SK-N-SH treated with all-trans-retinoic acid at 6 μM for 48 hours (cell line): ENCODE measurements around the gene GALNT6.

Source experiments
- ATAC-seq: fragments of 200-7000 bp; cut with Tn5 transposase; 3 replicates; pipeline ENCODE4 v1.9.1; 2020; ENCODE audit warnings: mild to moderate bottlenecking, moderate library complexity
- ARNTL ChIP-seq: fragments of 450-650 bp; formaldehyde crosslinking; IDR thresholded peaks from 2 replicates; pipeline ENCODE4 v1.5.0; 2020; ENCODE audit warnings: low read depth, mild to moderate bottlenecking, moderate library complexity, borderline replicate concordance
- BACH2 ChIP-seq: fragments of 250-450 bp; sonication (Bioruptor Pico); IDR thresholded peaks from 2 replicates; pipeline ENCODE4 v1.9.0; 2021; ENCODE audit warnings: mild to moderate bottlenecking, borderline replicate concordance
- CREB5 ChIP-seq: fragments of 250-450 bp; sonication (Bioruptor Pico); IDR thresholded peaks from 2 replicates; pipeline ENCODE4 v1.5.1; 2020; ENCODE audit warnings: low read depth, mild to moderate bottlenecking, moderate library complexity
- CSDC2 ChIP-seq: fragments of 250-450 bp; sonication (Bioruptor Pico); IDR thresholded peaks from 2 replicates; pipeline ENCODE4 v1.5.0; 2020; ENCODE audit warnings: mild to moderate bottlenecking, moderate library complexity
- CSRNP3 ChIP-seq: fragments of 250-450 bp; sonication (Bioruptor Pico); IDR thresholded peaks from 2 replicates; pipeline ENCODE4 v1.5.1; 2021; ENCODE audit warnings: mild to moderate bottlenecking, moderate library complexity
- ESRRG ChIP-seq: fragments of 250-450 bp; sonication (Bioruptor Pico); IDR thresholded peaks from 2 replicates; pipeline ENCODE4 v1.6.1; 2021; ENCODE audit warnings: mild to moderate bottlenecking
- GLIS3 ChIP-seq: fragments of 250-450 bp; sonication (Bioruptor Pico); IDR thresholded peaks from 2 replicates; pipeline ENCODE4 v1.5.0; 2020; ENCODE audit warnings: mild to moderate bottlenecking, moderate library complexity
- ISL1 ChIP-seq: fragments of 250-450 bp; sonication (Bioruptor Pico); IDR thresholded peaks from 2 replicates; pipeline ENCODE4 v2.1.2; 2022; ENCODE audit warnings: mild to moderate bottlenecking, moderate library complexity
- OSR1 ChIP-seq: fragments of 250-450 bp; sonication (Bioruptor Pico); IDR thresholded peaks from 2 replicates; pipeline ENCODE4 v1.8.0; 2022; ENCODE audit warnings: moderate library complexity, mild to moderate bottlenecking, inconsistent platforms
- PATZ1 ChIP-seq: fragments of 250-450 bp; sonication (Bioruptor Pico); IDR thresholded peaks from 2 replicates; pipeline ENCODE4 v1.8.0; 2020; ENCODE audit warnings: mild to moderate bottlenecking, moderate library complexity, borderline replicate concordance
- POU6F1 ChIP-seq: fragments of 250-450 bp; sonication (Bioruptor Pico); IDR thresholded peaks from 2 replicates; pipeline ENCODE4 v1.8.0; 2021; ENCODE audit warnings: low read depth, mild to moderate bottlenecking, moderate library complexity, borderline replicate concordance
- PPARA ChIP-seq: fragments of 250-450 bp; sonication (Bioruptor Pico); IDR thresholded peaks from 2 replicates; pipeline ENCODE4 v1.5.0; 2020; ENCODE audit warnings: mild to moderate bottlenecking, borderline replicate concordance
- SNAI2 ChIP-seq: fragments of 250-450 bp; sonication (Bioruptor Pico); IDR thresholded peaks from 2 replicates; pipeline ENCODE4 v1.5.0; 2020; ENCODE audit warnings: mild to moderate bottlenecking, moderate library complexity
- TCF4 ChIP-seq: fragments of 250-450 bp; sonication (Bioruptor Pico); IDR thresholded peaks from 2 replicates; pipeline ENCODE4 v1.8.0; 2021; ENCODE audit warnings: mild to moderate bottlenecking, moderate library complexity, borderline replicate concordance
- TOX ChIP-seq: fragments of 250-450 bp; sonication (Bioruptor Pico); IDR thresholded peaks from 2 replicates; pipeline ENCODE4 v1.8.0; 2021; ENCODE audit warnings: mild to moderate bottlenecking, moderate library complexity, borderline replicate concordance
- TSHZ2 ChIP-seq: fragments of 250-450 bp; sonication (Bioruptor Pico); IDR thresholded peaks from 2 replicates; pipeline ENCODE4 v1.5.0; 2020; ENCODE audit warnings: mild to moderate bottlenecking, moderate library complexity
- ZC3H10 ChIP-seq: fragments of 250-450 bp; sonication (Bioruptor Pico); IDR thresholded peaks from 2 replicates; pipeline ENCODE4 v1.5.1; 2021; ENCODE audit warnings: mild to moderate bottlenecking, moderate library complexity
- ZFP30 ChIP-seq: fragments of 450-650 bp; formaldehyde crosslinking; IDR thresholded peaks from 2 replicates; pipeline ENCODE4 v1.5.0; 2022; ENCODE audit warnings: mild to moderate bottlenecking, moderate library complexity
- ZNF565 ChIP-seq: fragments of 450-650 bp; formaldehyde crosslinking; conservative IDR thresholded peaks from 2 replicates; pipeline ENCODE4 v1.5.0; 2020; ENCODE audit warnings: low read depth, mild to moderate bottlenecking, moderate library complexity
- ZNF70 ChIP-seq: fragments of 450-650 bp; formaldehyde crosslinking; IDR thresholded peaks from 2 replicates; pipeline ENCODE4 v1.5.0; 2020; ENCODE audit warnings: mild to moderate bottlenecking, moderate library complexity
- ZNF8 ChIP-seq: fragments of 450-650 bp; formaldehyde crosslinking; IDR thresholded peaks from 2 replicates; pipeline ENCODE4 v1.5.0; 2020; ENCODE audit warnings: mild to moderate bottlenecking, moderate library complexity

Gene GALNT6

GRCh38 chr12:51369581-51369980, 21.6 kb downstream of the GALNT6 start:
- ATAC-seq = no peak
- no peak for TF ChIP-seq ARNTL
- TF ChIP-seq ZFP30 = no peak
- no peak for TF ChIP-seq CSDC2 (CRISPR knock-in tag)
- TF ChIP-seq GLIS3 (CRISPR knock-in tag) = no peak
- TF ChIP-seq POU6F1 (CRISPR knock-in tag) = no peak
- no peak for TF ChIP-seq CREB5 (CRISPR knock-in tag)
- no peak for TF ChIP-seq PPARA
- no peak for TF ChIP-seq TSHZ2
- TF ChIP-seq ZNF8 (CRISPR knock-in tag) = no peak
- TF ChIP-seq ISL1 (CRISPR knock-in tag) = no peak
- TF ChIP-seq OSR1 = no peak
- no peak for TF ChIP-seq ZNF70 (CRISPR knock-in tag)
- no peak for TF ChIP-seq TOX (CRISPR knock-in tag)
- no peak for TF ChIP-seq SNAI2 (CRISPR knock-in tag)
- TF ChIP-seq ZNF565 (CRISPR knock-in tag) = no peak
- no peak for TF ChIP-seq ZC3H10 (CRISPR knock-in tag)
- TF ChIP-seq CSRNP3 (CRISPR knock-in tag) = no peak
- no peak for TF ChIP-seq TCF4 (CRISPR knock-in tag)
- no peak for TF ChIP-seq BACH2 (CRISPR knock-in tag)

GRCh38 chr12:51368640-51369517, 22.3 kb downstream of the GALNT6 start:
- ATAC-seq = no peak
- no peak for TF ChIP-seq ESRRG (CRISPR knock-in tag)
- TF ChIP-seq PATZ1 (CRISPR knock-in tag) = no peak
- no peak for TF ChIP-seq CSDC2 (CRISPR knock-in tag)

GRCh38 chr12:51365276-51365675, 25.9 kb downstream of the GALNT6 start:
- ATAC-seq = no peak
- TF ChIP-seq PPARA (no peak), GLIS3 (CRISPR knock-in tag) (no peak), ZNF8 (CRISPR knock-in tag) (no peak), PATZ1 (CRISPR knock-in tag) (no peak), CREB5 (CRISPR knock-in tag) (no peak), TOX (CRISPR knock-in tag) (no peak), CSDC2 (CRISPR knock-in tag) (no peak), SNAI2 (CRISPR knock-in tag) (no peak), POU6F1 (CRISPR knock-in tag) (no peak), ZFP30 (no peak), TCF4 (CRISPR knock-in tag) (no peak), ARNTL (no peak)
